Endothelial cell of umbilical vein (primary cell): ENCODE results near the gene SEMA3A. TPM values are rescaled to one million over a fixed set of nuclear protein-coding genes. Genes with fewer than 3 reads are reported as not detected.

ENCODE experiments used
- BruUV-seq: library from RNA; stranded (reverse); fragments of 400-500 nt; replicated peaks from 2 replicates; lab custom pipeline; 2021; lab: Mats Ljungman, UMichigan
- CTCF ChIA-PET: fragments of 300-600, 350-600 bp; sonication (Branson Sonifier 250); formaldehyde crosslinking; loops from one replicate; lab custom pipeline; 2021; ENCODE audit warnings: antibody characterized with exemption, inconsistent platforms; lab: Charles Lee
- POLR2A ChIA-PET: fragments of 300-600, 350-600 bp; sonication (Branson Sonifier 250); formaldehyde crosslinking; loops from one replicate; lab custom pipeline; 2021; ENCODE audit warnings: antibody characterized with exemption, inconsistent platforms; lab: Charles Lee
- DNase-seq: peaks from one replicate; pipeline ENCODE4 v3.0.0-alpha.2; 2011; ENCODE audit warnings: low read depth, low spot score
- FAIRE-seq: peaks from 2 replicates; lab custom pipeline; 2011; peaks lifted over from hg19 to GRCh38; lab: Jason Lieb, UNC
- H2AFZ ChIP-seq: 2 replicates; pipeline ENCODE4 v1.6.0; 2012; ENCODE audit warnings: low read depth, low read length, control low read depth, inconsistent platforms
- H3K27ac ChIP-seq: 2 replicates; pipeline ENCODE4 v1.5.1; 2011; ENCODE audit warnings: low read depth, mild to moderate bottlenecking, control low read depth, low read length, moderate library complexity; ENCODE audit not compliant: insufficient read depth
- H3K27me3 ChIP-seq, 2 experiments: 2 replicates each; pipeline versions ENCODE4 v1.6.0 to v1.6.1; 2011; ENCODE audit warnings: low read length in 2 of 2, mixed read lengths in 1 of 2; ENCODE audit not compliant: control insufficient read depth in 2 of 2, insufficient read depth in 2 of 2
- H3K36me3 ChIP-seq, 2 experiments: 2 replicates in 1 of 2; 3 replicates in 1 of 2; pipeline ENCODE4 v1.5.1; 2011; ENCODE audit warnings: low read length in 2 of 2, mild to moderate bottlenecking in 1 of 2, moderate library complexity in 1 of 2; ENCODE audit not compliant: control insufficient read depth in 2 of 2, insufficient read depth in 2 of 2; ENCODE audit errors: extremely low read depth in 1 of 2
- H3K4me1 ChIP-seq: 3 replicates; pipeline ENCODE4 v1.5.1; 2011; ENCODE audit warnings: mild to moderate bottlenecking, low read length; ENCODE audit not compliant: control insufficient read depth, insufficient read depth; ENCODE audit errors: extremely low read depth
- H3K4me2 ChIP-seq: 2 replicates; pipeline ENCODE4 v1.6.1; 2011; ENCODE audit warnings: low read length, control low read depth, mixed read lengths; ENCODE audit not compliant: insufficient read depth
- H3K4me3 ChIP-seq, 3 experiments: fragments of 200-600 bp in 1 of 3; sonication (generic), shearing (Covaris generic) in 1 of 3; replicated peaks in 1 of 3; 2 replicates each; pipeline ENCODE4 v1.5.1; 2011 to 2016; ENCODE audit warnings: control low read depth in 3 of 3, low read length in 3 of 3, mild to moderate bottlenecking in 2 of 3, inconsistent platforms in 1 of 3, low read depth in 1 of 3, moderate library complexity in 1 of 3; ENCODE audit not compliant: insufficient read depth in 1 of 3
- H3K79me2 ChIP-seq: 2 replicates; pipeline ENCODE4 v1.6.0; 2012; ENCODE audit warnings: low read length, inconsistent platforms; ENCODE audit not compliant: control insufficient read depth, insufficient read depth
- H3K9ac ChIP-seq: replicated peaks from 2 replicates; pipeline ENCODE3; 2011; ENCODE audit warnings: low read length, control low read depth; ENCODE audit not compliant: insufficient read depth; ENCODE audit errors: extremely low read depth
- H3K9me1 ChIP-seq: replicated peaks from 3 replicates; pipeline ENCODE4 v1.6.0; 2011; ENCODE audit warnings: mild to moderate bottlenecking, low read length; ENCODE audit not compliant: control insufficient read depth, insufficient read depth; ENCODE audit errors: extremely low read depth
- H3K9me3 ChIP-seq: replicated peaks from 2 replicates; pipeline ENCODE4 v1.5.1; 2012; ENCODE audit warnings: low read length, inconsistent platforms; ENCODE audit not compliant: control insufficient read depth, insufficient read depth
- H4K20me1 ChIP-seq: replicated peaks from 2 replicates; pipeline ENCODE3; 2011; ENCODE audit warnings: mild to moderate bottlenecking, low read length; ENCODE audit not compliant: control insufficient read depth, insufficient read depth; ENCODE audit errors: extremely low read depth
- CTCF ChIP-seq, 2 donors: IDR thresholded peaks; 1 replicate in 1 of 2; 2 replicates in 1 of 2; pipeline ENCODE4 v1.5.1; 2011; ENCODE audit warnings: low read length in 2 of 2, mild to moderate bottlenecking in 2 of 2, moderate library complexity in 2 of 2, control low read depth in 1 of 2, inconsistent platforms in 1 of 2, low read depth in 1 of 2; ENCODE audit not compliant: insufficient read depth in 1 of 2; ENCODE audit errors: extremely low read depth in 1 of 2
- EZH2 ChIP-seq: IDR thresholded peaks from 2 replicates; pipeline ENCODE4 v1.6.1; 2012; ENCODE audit warnings: borderline replicate concordance, low read depth, mild to moderate bottlenecking, moderate library complexity, low read length, inconsistent platforms; ENCODE audit not compliant: severe bottlenecking
- FOS ChIP-seq: IDR thresholded peaks from 2 replicates; pipeline ENCODE4 v1.6.1; 2011; ENCODE audit warnings: mild to moderate bottlenecking, low read length, moderate library complexity, borderline replicate concordance; ENCODE audit not compliant: insufficient read depth
- GATA2 ChIP-seq: IDR thresholded peaks from 2 replicates; pipeline ENCODE4 v1.7.0; 2011; ENCODE audit warnings: low read depth, mild to moderate bottlenecking, moderate library complexity, mixed read lengths, low read length; ENCODE audit not compliant: insufficient read length, insufficient read depth
- JUN ChIP-seq: IDR thresholded peaks from 2 replicates; pipeline ENCODE4 v1.6.1; 2011; ENCODE audit warnings: borderline replicate concordance, low read depth; ENCODE audit not compliant: insufficient read length, insufficient read depth
- MAX ChIP-seq: IDR thresholded peaks from 2 replicates; pipeline ENCODE4 v1.6.1; 2011; ENCODE audit not compliant: insufficient read depth, insufficient read length
- MYC ChIP-seq: IDR thresholded peaks from one replicate; pipeline ENCODE4 v1.6.1; 2011; ENCODE audit warnings: mild to moderate bottlenecking, low read depth, low read length
- POLR2A ChIP-seq: IDR thresholded peaks from 2 replicates; pipeline ENCODE4 v1.6.1; 2012; ENCODE audit warnings: low read depth, mild to moderate bottlenecking, control low read depth, low read length
- POLR2AphosphoS5 ChIP-seq: IDR thresholded peaks from 2 replicates; pipeline ENCODE4 v1.6.1; 2012; ENCODE audit warnings: low read depth, mild to moderate bottlenecking, control low read depth, low read length, moderate library complexity; ENCODE audit not compliant: insufficient read depth
- dilution Hi-C: fragments of 300-500 bp; cut with MboI; formaldehyde crosslinking; loops from one replicate; pipeline ENCODE4 v1.15.0; 2019; ENCODE audit warnings: low sequenced_read_pairs; ENCODE audit not compliant: extremely low pct_ligation_motif_present
- intact Hi-C: fragments of 100-400 bp; cut with micrococcal nuclease; formaldehyde crosslinking; loops from one replicate; pipeline ENCODE4 v1.10.0; 2022
- polyA plus RNA-seq, 4 experiments: library from polyadenylated mRNA; depleted of rRNA in 3 of 4; stranded (reverse) in 3 of 4; unstranded in 1 of 4; fragments of >200 nt; gene quantifications; 2 replicates each; pipeline versions ENCODE4 v1.2.1 to v1.2.3, GENCODE V29; 2011 to 2012; ENCODE audit warnings: missing spikeins in 1 of 4
- total RNA-seq: library from RNA; stranded (reverse); gene quantifications from 2 replicates; pipeline ENCODE4 v1.2.3, GENCODE V29; 2021

SEMA3A gene
- total and polyA plus RNA-seq, 2 donors (not counting 3 experiments of a cell fraction or from before 2014, with no cell fraction given), result 0.68 to 1.2 TPM

GRCh38 chr7:84108787-84109186 lies 85.8 kb downstream of the SEMA3A start:
- no peak overlapping the region for H2AFZ ChIP-seq
- FAIRE-seq (no peak), DNase-seq (no peak)
- peaks cover 22% of the 10 kb centered on the region for H3K4me1 ChIP-seq
- no peak overlapping the region for H3K4me3 ChIP-seq
- no peaks in the 10 kb centered on the region for H3K9me1 ChIP-seq
- H3K9me3 ChIP-seq, result no peaks in the 10 kb centered on the region
- TF ChIP-seq POLR2A (no peak), POLR2AphosphoS5 (no peak), FOS (no peak), GATA2 (no peak), MYC (no peak), EZH2 (no peak), JUN (no peak), CTCF (IDR thresholded peaks at IDR 0.05; ENCODE audit: extremely low read depth in 1 of 2, insufficient read depth in 1 of 2, low read depth in 1 of 2, low read length in 2 of 2) (no peak), MAX (no peak)
- no peaks in the 10 kb centered on the region for H3K27me3 ChIP-seq
- intact Hi-C loops, result no loop called here
- H3K9ac ChIP-seq, result no peak overlapping the region
- ChIA-PET POLR2A (no interaction called here), CTCF (interaction anchor here (0.9 kb wide), 1 partner anchor 36 kb away, joined by 3 read pairs; no protein-coding TSS in a partner anchor)
- H3K4me2 ChIP-seq, result no peak overlapping the region
- H4K20me1 ChIP-seq, result no peaks in the 10 kb centered on the region
- no TSS peak for BruUV-seq
- no peaks in the 10 kb centered on the region for H3K36me3 ChIP-seq
- no peaks in the 10 kb centered on the region for H3K79me2 ChIP-seq
- dilution Hi-C loops, result no loop called here
- H3K27ac ChIP-seq, result no peak overlapping the region
